MM.1S (cell line): ENCODE results near the gene BEND5.

ENCODE experiments used
- EZH2 ChIP-seq: fragments of 300-600 bp; sonication (generic); optimal IDR thresholded peaks from 2 replicates; pipeline ENCODE3; 2017; ENCODE audit warnings: low read depth, mild to moderate bottlenecking, antibody characterized with exemption, low read length, mixed read lengths
- EZH2phosphoT487 ChIP-seq: fragments of 300-600 bp; sonication (generic); IDR thresholded peaks from 2 replicates; pipeline ENCODE4 v1.6.1; 2018; ENCODE audit warnings: antibody characterized with exemption, low read length
- TF ChIP-seq, protein P1 (sequence below): fragments of 300-600 bp; sonication (generic); IDR thresholded peaks from 2 replicates; pipeline ENCODE4 v1.5.1; 2016; ENCODE audit warnings: antibody characterized with exemption, low read length, mixed read lengths

DNA sequence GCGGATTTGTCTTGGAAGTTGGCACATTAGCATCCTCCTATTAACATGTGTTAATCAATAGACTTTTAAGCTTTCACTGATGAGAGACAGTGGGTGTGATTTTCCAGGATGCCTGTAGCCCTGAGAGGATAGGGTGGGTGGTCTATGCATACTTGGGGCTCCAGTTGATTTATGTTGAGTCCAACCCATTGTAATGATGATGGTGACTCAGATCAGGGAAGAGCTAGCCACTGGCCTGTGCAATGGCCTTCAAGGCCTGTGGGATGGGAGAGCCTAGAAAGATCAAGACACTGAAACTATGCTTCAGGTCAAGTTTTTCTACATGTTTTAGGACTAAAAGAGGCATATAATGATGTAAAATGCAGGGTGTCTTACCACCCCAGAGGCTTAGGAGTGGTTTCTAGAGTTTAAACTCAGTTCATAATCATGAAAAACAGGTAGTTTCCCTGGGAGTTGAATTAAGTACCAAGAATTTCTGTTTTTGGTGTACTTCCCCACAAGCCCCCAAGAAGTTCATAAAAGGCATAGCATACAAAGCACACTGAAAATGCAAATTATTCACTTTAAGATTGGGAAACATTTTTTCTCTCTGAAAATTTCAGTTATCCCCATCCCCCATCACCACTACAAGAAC lies 19.9 kb downstream of the BEND5 start:
- TF ChIP-seq, protein P1, sequence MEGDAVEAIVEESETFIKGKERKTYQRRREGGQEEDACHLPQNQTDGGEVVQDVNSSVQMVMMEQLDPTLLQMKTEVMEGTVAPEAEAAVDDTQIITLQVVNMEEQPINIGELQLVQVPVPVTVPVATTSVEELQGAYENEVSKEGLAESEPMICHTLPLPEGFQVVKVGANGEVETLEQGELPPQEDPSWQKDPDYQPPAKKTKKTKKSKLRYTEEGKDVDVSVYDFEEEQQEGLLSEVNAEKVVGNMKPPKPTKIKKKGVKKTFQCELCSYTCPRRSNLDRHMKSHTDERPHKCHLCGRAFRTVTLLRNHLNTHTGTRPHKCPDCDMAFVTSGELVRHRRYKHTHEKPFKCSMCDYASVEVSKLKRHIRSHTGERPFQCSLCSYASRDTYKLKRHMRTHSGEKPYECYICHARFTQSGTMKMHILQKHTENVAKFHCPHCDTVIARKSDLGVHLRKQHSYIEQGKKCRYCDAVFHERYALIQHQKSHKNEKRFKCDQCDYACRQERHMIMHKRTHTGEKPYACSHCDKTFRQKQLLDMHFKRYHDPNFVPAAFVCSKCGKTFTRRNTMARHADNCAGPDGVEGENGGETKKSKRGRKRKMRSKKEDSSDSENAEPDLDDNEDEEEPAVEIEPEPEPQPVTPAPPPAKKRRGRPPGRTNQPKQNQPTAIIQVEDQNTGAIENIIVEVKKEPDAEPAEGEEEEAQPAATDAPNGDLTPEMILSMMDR = no peak
- TF ChIP-seq EZH2 = no peak
- no peak for TF ChIP-seq EZH2phosphoT487
